Measurements from ENCODE around the gene PARVB. TPM values are rescaled to one million over a fixed set of nuclear protein-coding genes. Genes with fewer than 3 reads are reported as not detected.
A peak's percentile ranks its signal among the peaks of the same experiment; 100 is the strongest.

The PARVB gene
- total RNA-seq, 4 donors from 2014 or later: 3.3 to 20.8 (median 11.7) TPM

- 91 to 97% methylated on average over 7 to 10 of the region's 11 CpGs for WGBS, 2 donors
Measured at GRCh38 chr22:44084044-44084772, 60.1 kb downstream of the PARVB start.

GRCh38 chr22:44085743-44086270, 61.7 kb downstream of the PARVB start:
- H3K4me3 ChIP-seq: no peak overlapping the region
- peaks cover 0 to 56% (median 0%) of the 10 kb centered on the region in 4 donors for H3K27me3 ChIP-seq
- H3K36me3 ChIP-seq: no peaks in the 10 kb centered on the region
- 7 to 28% methylated on average over 7 to 8 of the region's 11 CpGs for WGBS, 2 donors
- TF ChIP-seq POLR2A (IDR thresholded peaks at IDR 0.05): no peak
- TF ChIP-seq CTCF (IDR thresholded peaks at IDR 0.05): peak in 5 of 6 experiments; percentile 32 to 67 (median 54)
- peak overlapping the region in 3 of 4 donors; percentile 67 to 77 (median 68) for H3K27ac ChIP-seq
- H3K4me1 ChIP-seq: peaks cover 14 to 67% (median 24%) of the 10 kb centered on the region in 3 donors
- intact Hi-C loops (cut with DNase I): no loop called here
- DNase-seq: no peak
- no peaks in the 10 kb centered on the region for H3K9me3 ChIP-seq

More at GRCh38 chr22:44084044-44084772, 60.1 kb downstream of the PARVB start:
- intact Hi-C loops (cut with DNase I): loop anchor here (5.0 kb wide), 1 partner anchor 92 kb away; no protein-coding TSS in a partner anchor
- Histone ChIP-seq H3K36me3 (no peaks in the 10 kb centered on the region), H3K9me3 (no peaks in the 10 kb centered on the region), H3K4me1 (peaks cover 10 to 51% (median 19%) of the 10 kb centered on the region in 3 donors), H3K27me3 (peaks cover 0 to 47% (median 0%) of the 10 kb centered on the region in 4 donors), H3K27ac (no peak overlapping the region), H3K4me3 (no peak overlapping the region)
- DNase-seq: no peak
- TF ChIP-seq POLR2A (IDR thresholded peaks at IDR 0.05) (no peak), CTCF (IDR thresholded peaks at IDR 0.05) (no peak)

- Histone ChIP-seq H3K4me3 (peak overlapping the region in 2 of 4 donors; percentile 17 to 24), H3K36me3 (no peaks in the 10 kb centered on the region), H3K27ac (peak overlapping the region in 3 of 4 donors; percentile 67 to 77 (median 68)), H3K27me3 (peaks cover 0 to 56% (median 0%) of the 10 kb centered on the region in 4 donors), H3K9me3 (no peaks in the 10 kb centered on the region), H3K4me1 (peaks cover 9 to 61% (median 24%) of the 10 kb centered on the region in 3 donors)
- no peak for DNase-seq
- TF ChIP-seq CTCF (IDR thresholded peaks at IDR 0.05): no peak
- TF ChIP-seq POLR2A (IDR thresholded peaks at IDR 0.05): no peak
- 59 to 70% methylated on average over 12 to 16 of the region's 17 CpGs for whole genome bisulfite sequencing, 2 donors
- intact Hi-C loops (cut with DNase I): no loop called here
Measured at GRCh38 chr22:44086271-44087088, 62.4 kb downstream of the PARVB start.

GRCh38 chr22:44087089-44087430, 63.0 kb downstream of the PARVB start:
- TF ChIP-seq CTCF (IDR thresholded peaks at IDR 0.05) (no peak), POLR2A (IDR thresholded peaks at IDR 0.05) (no peak)
- peak overlapping the region in 2 of 4 donors; percentile 24 to 33 for H3K4me3 ChIP-seq
- H3K27me3 ChIP-seq: peaks cover 0 to 56% (median 0%) of the 10 kb centered on the region in 4 donors
- no peaks in the 10 kb centered on the region for H3K36me3 ChIP-seq
- WGBS, 2 donors: 66 to 82% methylated on average over 4 of the region's 4 CpGs
- H3K9me3 ChIP-seq: no peaks in the 10 kb centered on the region
- intact Hi-C loops (cut with DNase I): no loop called here
- no peak for DNase-seq
- peak overlapping the region in 3 of 4 donors; percentile 67 to 77 (median 68) for H3K27ac ChIP-seq
- H3K4me1 ChIP-seq: peaks cover 7 to 56% (median 24%) of the 10 kb centered on the region in 3 donors

All from esophagus squamous epithelium (tissue), 5 donors.